Kidney epithelial cell (primary cell): ENCODE measurements around the gene SORCS1. TPM values are rescaled to one million over a fixed set of nuclear protein-coding genes. Genes with fewer than 3 reads are reported as not detected.

Source experiments
- DNase-seq: peaks from one replicate; pipeline ENCODE4 v3.0.0-alpha.2; 2010; ENCODE audit warnings: low read depth
- H3K27me3 ChIP-seq: 2 replicates; pipeline ENCODE4 v1.6.0; 2011; ENCODE audit warnings: low read length; ENCODE audit not compliant: control insufficient read depth, insufficient read depth
- H3K36me3 ChIP-seq: 2 replicates; pipeline ENCODE4 v1.5.1; 2011; ENCODE audit warnings: low read length; ENCODE audit not compliant: control insufficient read depth, insufficient read depth
- H3K4me3 ChIP-seq: 2 replicates; pipeline ENCODE4 v1.5.1; 2011; ENCODE audit warnings: low read depth, mild to moderate bottlenecking, control low read depth, low read length
- total RNA-seq: library from RNA; depleted of rRNA; stranded (reverse); fragments of >200 nt; gene quantifications from 2 replicates; pipeline ENCODE4 v1.2.3, GENCODE V29; 2015
- TF ChIP-seq, protein P1 (sequence below): IDR thresholded peaks from 2 replicates; pipeline ENCODE4 v1.5.1; 2011; ENCODE audit warnings: mild to moderate bottlenecking, moderate library complexity, low read length, control low read depth, inconsistent platforms; ENCODE audit not compliant: insufficient read depth, poor library complexity, severe bottlenecking

The SORCS1 gene
- total RNA-seq, 1 donor from 2014 or later = 2.3 TPM

DNA sequence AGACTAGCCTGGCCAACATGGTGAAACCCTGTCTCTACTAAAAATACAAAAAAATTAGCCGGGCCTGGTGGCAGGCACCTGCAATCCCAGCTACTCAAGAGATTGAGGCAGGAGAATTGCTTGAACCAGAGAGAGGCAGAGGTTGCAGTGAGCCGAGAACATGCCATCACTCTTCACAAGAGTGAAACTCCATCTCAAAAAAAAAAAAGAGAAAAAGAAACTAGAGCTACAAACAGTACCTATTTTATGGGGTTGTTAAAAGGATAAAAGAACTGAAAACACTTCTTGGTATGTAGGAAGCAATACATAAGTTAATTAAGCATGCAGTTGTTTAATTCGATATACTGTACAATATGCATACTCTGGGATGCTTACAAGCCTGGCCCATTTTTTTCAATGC, 216.9 kb downstream of the SORCS1 start:
- no peaks in the 10 kb centered on the region for H3K36me3 ChIP-seq
- H3K27me3 ChIP-seq = no peaks in the 10 kb centered on the region
- DNase-seq = no peak
- TF ChIP-seq, protein P1, sequence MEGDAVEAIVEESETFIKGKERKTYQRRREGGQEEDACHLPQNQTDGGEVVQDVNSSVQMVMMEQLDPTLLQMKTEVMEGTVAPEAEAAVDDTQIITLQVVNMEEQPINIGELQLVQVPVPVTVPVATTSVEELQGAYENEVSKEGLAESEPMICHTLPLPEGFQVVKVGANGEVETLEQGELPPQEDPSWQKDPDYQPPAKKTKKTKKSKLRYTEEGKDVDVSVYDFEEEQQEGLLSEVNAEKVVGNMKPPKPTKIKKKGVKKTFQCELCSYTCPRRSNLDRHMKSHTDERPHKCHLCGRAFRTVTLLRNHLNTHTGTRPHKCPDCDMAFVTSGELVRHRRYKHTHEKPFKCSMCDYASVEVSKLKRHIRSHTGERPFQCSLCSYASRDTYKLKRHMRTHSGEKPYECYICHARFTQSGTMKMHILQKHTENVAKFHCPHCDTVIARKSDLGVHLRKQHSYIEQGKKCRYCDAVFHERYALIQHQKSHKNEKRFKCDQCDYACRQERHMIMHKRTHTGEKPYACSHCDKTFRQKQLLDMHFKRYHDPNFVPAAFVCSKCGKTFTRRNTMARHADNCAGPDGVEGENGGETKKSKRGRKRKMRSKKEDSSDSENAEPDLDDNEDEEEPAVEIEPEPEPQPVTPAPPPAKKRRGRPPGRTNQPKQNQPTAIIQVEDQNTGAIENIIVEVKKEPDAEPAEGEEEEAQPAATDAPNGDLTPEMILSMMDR = no peak
- no peak overlapping the region for H3K4me3 ChIP-seq

DNA sequence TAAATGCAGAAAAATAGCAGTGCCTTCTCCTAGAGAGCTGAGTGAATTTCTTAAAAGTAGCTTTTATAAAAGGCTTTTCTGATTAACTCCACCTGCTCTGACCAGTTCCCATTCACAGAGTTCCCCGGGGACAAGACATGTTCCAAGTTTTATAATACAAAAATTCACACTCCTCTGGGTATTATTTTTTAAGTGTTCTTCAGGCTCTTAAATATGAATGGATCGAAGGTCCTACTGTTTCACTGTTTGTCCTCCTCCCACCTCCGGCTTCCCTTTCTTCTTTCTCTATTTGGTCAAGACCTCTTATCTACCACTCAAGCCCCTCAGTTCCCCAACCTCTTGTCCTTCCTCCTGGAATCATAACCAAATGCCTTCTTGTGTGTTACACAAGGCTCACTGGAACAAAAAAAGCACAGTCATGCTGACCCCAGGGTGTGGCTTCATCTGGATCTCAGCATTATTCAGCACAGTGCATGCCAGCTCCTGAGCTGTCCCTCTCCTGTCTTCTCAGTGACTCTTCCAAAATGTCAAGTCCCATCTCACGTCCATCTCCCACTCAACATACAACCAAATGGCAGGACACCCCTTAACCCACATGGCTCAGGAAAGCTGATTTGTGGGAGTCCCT, 222.4 kb downstream of the SORCS1 start:
- TF ChIP-seq, protein P1 = no peak
- no peak for DNase-seq
- Histone ChIP-seq H3K27me3 (no peaks in the 10 kb centered on the region), H3K4me3 (no peak overlapping the region), H3K36me3 (no peaks in the 10 kb centered on the region)

DNA sequence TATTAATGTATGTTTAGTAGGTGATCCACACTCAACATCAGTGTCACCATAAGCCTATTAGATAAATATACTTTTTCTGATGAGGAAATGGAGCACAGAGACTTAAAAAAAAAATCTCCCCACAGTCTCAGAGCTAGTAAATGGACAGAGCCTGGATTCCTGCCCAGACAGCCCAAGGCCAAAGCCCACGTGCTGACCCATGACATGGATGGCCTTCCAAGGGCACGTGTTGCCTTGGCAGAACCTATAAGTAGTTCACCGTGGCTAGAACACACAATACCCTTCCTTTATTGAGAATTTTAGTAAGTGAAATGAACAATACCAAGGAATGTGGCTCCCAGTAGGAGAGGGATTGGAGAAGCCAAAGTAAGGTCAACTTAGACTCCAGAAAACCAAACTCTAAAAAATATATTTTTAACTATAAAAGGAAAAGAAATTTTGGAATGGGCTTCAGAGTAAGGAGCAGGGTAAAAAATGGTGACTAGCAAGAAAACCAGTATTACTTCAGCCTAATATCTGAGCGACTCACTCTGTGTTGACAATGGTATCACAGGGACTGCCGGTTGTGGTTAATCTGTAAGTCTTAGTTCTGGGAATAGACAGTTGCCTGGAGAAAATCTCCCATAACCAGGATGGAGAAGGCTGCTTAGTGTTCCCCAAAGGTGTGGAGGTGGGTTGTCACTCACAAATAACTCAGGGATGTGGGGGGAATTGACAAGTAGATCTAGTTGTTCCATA, 223.0 kb downstream of the SORCS1 start:
- no peaks in the 10 kb centered on the region for H3K27me3 ChIP-seq
- DNase-seq = no peak
- TF ChIP-seq, protein P1 = no peak

DNA sequence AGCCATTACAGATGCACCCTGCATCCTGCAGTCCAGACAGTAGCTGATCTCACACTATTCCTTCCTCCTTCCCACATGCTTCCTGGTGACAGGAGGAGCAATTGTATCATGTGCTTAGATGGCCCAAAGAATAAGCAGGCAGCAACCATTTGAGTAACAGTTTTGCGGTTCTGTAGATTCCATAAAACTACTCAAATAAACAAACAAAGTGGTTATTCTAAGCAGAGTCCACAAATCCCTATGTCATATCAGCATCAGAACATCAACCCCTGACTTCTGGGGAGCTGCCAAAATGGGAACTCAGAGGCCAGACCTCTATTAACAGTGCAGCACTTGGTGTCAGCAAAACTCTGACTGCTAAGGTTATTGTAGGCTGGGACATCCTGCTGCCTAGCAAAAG, 226.0 kb downstream of the SORCS1 start:
- TF ChIP-seq, protein P1 = no peak
- Histone ChIP-seq H3K4me3 (no peak overlapping the region), H3K36me3 (no peaks in the 10 kb centered on the region), H3K27me3 (no peaks in the 10 kb centered on the region)
- no peak for DNase-seq

More for the DNA sequence above, 223.0 kb downstream of the SORCS1 start:
- H3K4me3 ChIP-seq = no peak overlapping the region
- H3K36me3 ChIP-seq = no peaks in the 10 kb centered on the region

DNA sequence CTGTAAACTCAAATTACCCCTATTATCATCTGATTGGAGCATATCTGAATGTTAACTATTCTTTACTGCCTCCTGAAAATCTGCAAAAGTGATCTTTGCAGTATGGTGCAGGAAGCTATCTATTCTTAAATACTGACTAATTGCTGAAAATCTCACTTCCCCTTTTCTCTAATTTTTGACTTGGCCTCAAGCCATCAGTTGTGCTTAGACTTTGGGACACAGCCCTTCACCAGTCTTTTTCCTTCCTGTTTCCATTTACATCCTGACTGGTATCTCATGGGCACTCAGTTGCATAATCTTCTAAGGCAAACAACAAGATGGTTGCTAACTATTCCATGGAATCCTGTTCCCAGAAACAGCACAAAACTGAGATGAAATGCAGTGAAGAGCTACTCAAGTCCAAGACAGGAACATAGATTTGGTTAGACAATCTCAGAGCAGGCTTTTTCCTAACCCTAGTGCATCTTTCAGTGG, 228.5 kb downstream of the SORCS1 start:
- H3K27me3 ChIP-seq = no peaks in the 10 kb centered on the region
- H3K4me3 ChIP-seq = no peak overlapping the region
- no peaks in the 10 kb centered on the region for H3K36me3 ChIP-seq
- DNase-seq = no peak
- TF ChIP-seq, protein P1 = no peak
